Measurements from ENCODE around the gene SH3RF3.

The SH3RF3 gene

GRCh38 chr2:109318150-109318948, 189.3 kb downstream of the SH3RF3 start:
- TF ChIP-seq CTCF (conservative IDR thresholded peaks at IDR 0.05; ENCODE audit: low read depth, low read length): peak; percentile 50
- peak overlapping the region; percentile 35 for H3K4me3 ChIP-seq (ENCODE audit: low read depth, low read length)
- peak; percentile 91 for DNase-seq (ENCODE audit: low read depth)

GRCh38 chr2:109318949-109319342, 189.9 kb downstream of the SH3RF3 start:
- H3K4me3 ChIP-seq (ENCODE audit: low read depth, low read length): no peak overlapping the region
- no peak for DNase-seq (ENCODE audit: low read depth)
- TF ChIP-seq CTCF (conservative IDR thresholded peaks at IDR 0.05; ENCODE audit: low read depth, low read length): no peak

GRCh38 chr2:109320195-109320922, 191.4 kb downstream of the SH3RF3 start:
- peak; percentile 65 for DNase-seq (ENCODE audit: low read depth)
- H3K4me3 ChIP-seq (ENCODE audit: low read depth, low read length): no peak overlapping the region
- no peak for TF ChIP-seq CTCF (conservative IDR thresholded peaks at IDR 0.05; ENCODE audit: low read depth, low read length)

- no peak overlapping the region for H3K4me3 ChIP-seq (ENCODE audit: low read depth, low read length)
- DNase-seq (ENCODE audit: low read depth): no peak
- TF ChIP-seq CTCF (conservative IDR thresholded peaks at IDR 0.05; ENCODE audit: low read depth, low read length): no peak
Observed at GRCh38 chr2:109321570-109321969, 192.6 kb downstream of the SH3RF3 start.

GRCh38 chr2:109322111-109322510, 193.1 kb downstream of the SH3RF3 start:
- peak; percentile 97 for DNase-seq (ENCODE audit: low read depth)
- H3K4me3 ChIP-seq (ENCODE audit: low read depth, low read length): no peak overlapping the region
- TF ChIP-seq CTCF (conservative IDR thresholded peaks at IDR 0.05; ENCODE audit: low read depth, low read length): no peak

- H3K4me3 ChIP-seq (ENCODE audit: low read depth, low read length): no peak overlapping the region
- DNase-seq (ENCODE audit: low read depth): no peak
- TF ChIP-seq CTCF (conservative IDR thresholded peaks at IDR 0.05; ENCODE audit: low read depth, low read length): no peak
Observed at GRCh38 chr2:109322641-109323040, 193.6 kb downstream of the SH3RF3 start.
